Activated T-helper 17 cell treated with anti-CD3 and anti-CD28 coated beads, Interleukin-2, amount 50 U/mL, for 72 hours (primary cell): Measurements from ENCODE around the gene SNTG2. TPM values are rescaled to one million over a fixed set of nuclear protein-coding genes. Genes with fewer than 3 reads are reported as not detected.

Experiments
- ATAC-seq: fragments of 150-1000 bp; cut with Tn5 transposase; replicated peaks from 2 replicates; pipeline ENCODE4 v1.10.0; 2021; ENCODE audit warnings: mild to moderate bottlenecking, moderate library complexity
- H3K27ac Mint-ChIP-seq: one replicate; pipeline ENCODE4 v1.8.0; 2022; ENCODE audit warnings: mixed read lengths
- H3K27me3 Mint-ChIP-seq: one replicate; pipeline ENCODE4 v1.8.0; 2022; ENCODE audit warnings: mixed read lengths
- H3K36me3 Mint-ChIP-seq: one replicate; pipeline ENCODE4 v1.8.0; 2022; ENCODE audit warnings: low read depth, mild to moderate bottlenecking, mixed read lengths
- H3K4me1 Mint-ChIP-seq: one replicate; pipeline ENCODE4 v1.8.0; 2022; ENCODE audit warnings: mixed read lengths
- H3K4me3 Mint-ChIP-seq: one replicate; pipeline ENCODE4 v1.8.0; 2022; ENCODE audit warnings: mild to moderate bottlenecking, mixed read lengths
- H3K9me3 Mint-ChIP-seq: one replicate; pipeline ENCODE4 v1.8.0; 2022; ENCODE audit warnings: mixed read lengths
- total RNA-seq, 2 donors: library from RNA; stranded (reverse); gene quantifications; one replicate each; pipeline ENCODE4 v1.2.3, GENCODE V29; 2022

Gene SNTG2
- total RNA-seq, 2 donors from 2014 or later: 0.17 to 0.50 TPM

GRCh38 chr2:1262609-1263008 is 312.0 kb downstream of the SNTG2 start:
- Mint-ChIP-seq H3K4me3 (no peak overlapping the region), H3K27me3 (peaks cover 4% of the 10 kb centered on the region), H3K4me1 (peaks cover 3% of the 10 kb centered on the region), H3K9me3 (no peaks in the 10 kb centered on the region), H3K36me3 (no peaks in the 10 kb centered on the region), H3K27ac (no peak overlapping the region)
- ATAC-seq: no peak

- no peak overlapping the region for H3K27ac Mint-ChIP-seq
These were observed 314.8 kb downstream of the SNTG2 start for GRCh38 chr2:1265454-1265853.

GRCh38 chr2:1266351-1266750 is 315.7 kb downstream of the SNTG2 start:
- Mint-ChIP-seq H3K27ac (no peak overlapping the region), H3K4me3 (no peak overlapping the region), H3K36me3 (no peaks in the 10 kb centered on the region), H3K4me1 (no peaks in the 10 kb centered on the region), H3K9me3 (no peaks in the 10 kb centered on the region), H3K27me3 (no peaks in the 10 kb centered on the region)
- no peak for ATAC-seq

More at GRCh38 chr2:1265454-1265853, 314.8 kb downstream of the SNTG2 start:
- no peak for ATAC-seq
- Mint-ChIP-seq H3K4me3 (no peak overlapping the region), H3K4me1 (no peaks in the 10 kb centered on the region), H3K36me3 (no peaks in the 10 kb centered on the region), H3K9me3 (no peaks in the 10 kb centered on the region), H3K27me3 (no peaks in the 10 kb centered on the region)

GRCh38 chr2:1268034-1268433 is 317.4 kb downstream of the SNTG2 start:
- Mint-ChIP-seq H3K4me3 (no peak overlapping the region), H3K4me1 (no peaks in the 10 kb centered on the region), H3K36me3 (no peaks in the 10 kb centered on the region), H3K27ac (no peak overlapping the region), H3K27me3 (no peaks in the 10 kb centered on the region), H3K9me3 (no peaks in the 10 kb centered on the region)
- no peak for ATAC-seq

GRCh38 chr2:1269812-1270211 is 319.2 kb downstream of the SNTG2 start:
- no peaks in the 10 kb centered on the region for H3K9me3 Mint-ChIP-seq
- no peaks in the 10 kb centered on the region for H3K4me1 Mint-ChIP-seq
- H3K4me3 Mint-ChIP-seq: no peak overlapping the region

GRCh38 chr2:1272835-1273234 is 322.2 kb downstream of the SNTG2 start:
- Mint-ChIP-seq H3K4me3 (no peak overlapping the region), H3K9me3 (peaks cover 6% of the 10 kb centered on the region), H3K4me1 (no peaks in the 10 kb centered on the region), H3K27me3 (no peaks in the 10 kb centered on the region), H3K27ac (no peak overlapping the region), H3K36me3 (no peaks in the 10 kb centered on the region)
- ATAC-seq: no peak

More at GRCh38 chr2:1269812-1270211, 319.2 kb downstream of the SNTG2 start:
- no peaks in the 10 kb centered on the region for H3K36me3 Mint-ChIP-seq
- no peak for ATAC-seq
- H3K27me3 Mint-ChIP-seq: no peaks in the 10 kb centered on the region
- no peak overlapping the region for H3K27ac Mint-ChIP-seq

GRCh38 chr2:1277634-1278033 is 327.0 kb downstream of the SNTG2 start:
- Mint-ChIP-seq H3K36me3 (no peaks in the 10 kb centered on the region), H3K9me3 (peaks cover 6% of the 10 kb centered on the region), H3K4me3 (no peak overlapping the region), H3K27ac (no peak overlapping the region), H3K27me3 (no peaks in the 10 kb centered on the region), H3K4me1 (no peaks in the 10 kb centered on the region)
- no peak for ATAC-seq

- no peaks in the 10 kb centered on the region for H3K4me1 Mint-ChIP-seq
- ATAC-seq: no peak
- H3K27ac Mint-ChIP-seq: no peak overlapping the region
- H3K36me3 Mint-ChIP-seq: no peaks in the 10 kb centered on the region
- peaks cover 6% of the 10 kb centered on the region for H3K9me3 Mint-ChIP-seq
- H3K4me3 Mint-ChIP-seq: no peak overlapping the region
- H3K27me3 Mint-ChIP-seq: no peaks in the 10 kb centered on the region
These were observed 327.5 kb downstream of the SNTG2 start for GRCh38 chr2:1278125-1278524.

GRCh38 chr2:1278861-1279260 is 328.2 kb downstream of the SNTG2 start:
- Mint-ChIP-seq H3K27me3 (no peaks in the 10 kb centered on the region), H3K4me1 (no peaks in the 10 kb centered on the region), H3K27ac (no peak overlapping the region), H3K4me3 (no peak overlapping the region), H3K36me3 (no peaks in the 10 kb centered on the region), H3K9me3 (peaks cover 6% of the 10 kb centered on the region)
- no peak for ATAC-seq

GRCh38 chr2:1282552-1282951 is 331.9 kb downstream of the SNTG2 start:
- H3K4me3 Mint-ChIP-seq: no peak overlapping the region
- no peaks in the 10 kb centered on the region for H3K9me3 Mint-ChIP-seq
- no peaks in the 10 kb centered on the region for H3K27me3 Mint-ChIP-seq
- H3K36me3 Mint-ChIP-seq: no peaks in the 10 kb centered on the region
- no peaks in the 10 kb centered on the region for H3K4me1 Mint-ChIP-seq
- H3K27ac Mint-ChIP-seq: no peak overlapping the region
- no peak for ATAC-seq

GRCh38 chr2:1283020-1283801 is 332.6 kb downstream of the SNTG2 start:
- Mint-ChIP-seq H3K36me3 (no peaks in the 10 kb centered on the region), H3K9me3 (no peaks in the 10 kb centered on the region), H3K27me3 (no peaks in the 10 kb centered on the region), H3K4me1 (no peaks in the 10 kb centered on the region), H3K4me3 (no peak overlapping the region), H3K27ac (no peak overlapping the region)
- ATAC-seq: no peak

- Mint-ChIP-seq H3K27me3 (no peaks in the 10 kb centered on the region), H3K36me3 (no peaks in the 10 kb centered on the region), H3K27ac (no peak overlapping the region), H3K4me3 (no peak overlapping the region), H3K4me1 (no peaks in the 10 kb centered on the region), H3K9me3 (no peaks in the 10 kb centered on the region)
- ATAC-seq: no peak
These were observed 333.2 kb downstream of the SNTG2 start for GRCh38 chr2:1283871-1284270.

- no peaks in the 10 kb centered on the region for H3K27me3 Mint-ChIP-seq
- H3K36me3 Mint-ChIP-seq: no peaks in the 10 kb centered on the region
- no peak overlapping the region for H3K4me3 Mint-ChIP-seq
- no peaks in the 10 kb centered on the region for H3K4me1 Mint-ChIP-seq
- ATAC-seq: no peak
- H3K27ac Mint-ChIP-seq: no peak overlapping the region
- no peaks in the 10 kb centered on the region for H3K9me3 Mint-ChIP-seq
These were observed 336.3 kb downstream of the SNTG2 start for GRCh38 chr2:1286929-1287328.

- Mint-ChIP-seq H3K4me1 (no peaks in the 10 kb centered on the region), H3K27ac (no peak overlapping the region), H3K9me3 (no peaks in the 10 kb centered on the region), H3K36me3 (no peaks in the 10 kb centered on the region), H3K4me3 (no peak overlapping the region), H3K27me3 (no peaks in the 10 kb centered on the region)
- no peak for ATAC-seq
These were observed 336.8 kb downstream of the SNTG2 start for GRCh38 chr2:1287427-1287826.

- H3K4me1 Mint-ChIP-seq: no peaks in the 10 kb centered on the region
- H3K9me3 Mint-ChIP-seq: no peaks in the 10 kb centered on the region
- no peaks in the 10 kb centered on the region for H3K27me3 Mint-ChIP-seq
- no peak overlapping the region for H3K27ac Mint-ChIP-seq
- H3K4me3 Mint-ChIP-seq: no peak overlapping the region
- no peaks in the 10 kb centered on the region for H3K36me3 Mint-ChIP-seq
- ATAC-seq: no peak
These were observed 344.3 kb downstream of the SNTG2 start for GRCh38 chr2:1294900-1295299.
